KMS-11 (cell line): Measurements from ENCODE around the gene SMTN.
A peak's percentile ranks its signal among the peaks of the same experiment; 100 is the strongest.
"Not testable (repeated sequence)": the region's sequence is repeated elsewhere in the genome, so short reads cannot be mapped to it uniquely, and the experiment has no call there.

Experiments used
- H2AFZ ChIP-seq: fragments of 200-600 bp; sonication (generic); 2 replicates; pipeline ENCODE4 v1.6.1; 2016; ENCODE audit warnings: antibody characterized with exemption, mixed run types, low read depth
- H3K27ac ChIP-seq: fragments of 200-600 bp; sonication (generic); 2 replicates; pipeline ENCODE4 v1.6.1; 2016; ENCODE audit warnings: mild to moderate bottlenecking, mixed run types
- H3K27me3 ChIP-seq: fragments of 200-600 bp; sonication (generic); 2 replicates; pipeline ENCODE4 v1.6.1; 2017; ENCODE audit warnings: mild to moderate bottlenecking, low read depth, mixed run types, moderate library complexity; ENCODE audit not compliant: insufficient read depth
- H3K36me3 ChIP-seq: fragments of 200-600 bp; sonication (generic); 2 replicates; pipeline ENCODE4 v1.6.1; 2017; ENCODE audit warnings: mild to moderate bottlenecking, mixed run types; ENCODE audit not compliant: insufficient read depth
- H3K4me1 ChIP-seq: fragments of 200-600 bp; sonication (generic); 2 replicates; pipeline ENCODE4 v1.6.1; 2016; ENCODE audit warnings: mild to moderate bottlenecking, low read depth, mixed run types; ENCODE audit not compliant: poor library complexity, severe bottlenecking
- H3K4me2 ChIP-seq: fragments of 200-600 bp; sonication (generic); 2 replicates; pipeline ENCODE4 v1.7.0; 2016; ENCODE audit warnings: mild to moderate bottlenecking, mixed run types
- H3K4me3 ChIP-seq: fragments of 200-600 bp; sonication (generic); IDR thresholded peaks from 2 replicates; pipeline ENCODE4 v1.6.1; 2017; ENCODE audit warnings: low read depth, low read length, mixed read lengths; ENCODE audit not compliant: insufficient read depth
- H3K79me2 ChIP-seq: fragments of 200-600 bp; sonication (generic); 2 replicates; pipeline ENCODE4 v1.6.1; 2016; ENCODE audit warnings: low read depth, mixed run types; ENCODE audit not compliant: insufficient read depth
- H3K9ac ChIP-seq: fragments of 200-600 bp; sonication (generic); 2 replicates; pipeline ENCODE4 v1.6.1; 2016; ENCODE audit warnings: mild to moderate bottlenecking, mixed run types
- H4K20me1 ChIP-seq: fragments of 200-600 bp; sonication (generic); 2 replicates; pipeline ENCODE4 v1.6.1; 2016; ENCODE audit warnings: mild to moderate bottlenecking, mixed run types; ENCODE audit not compliant: insufficient read depth
- TF ChIP-seq, protein P1 (sequence below): fragments of 200-600 bp; sonication (generic); conservative IDR thresholded peaks from 2 replicates; pipeline ENCODE4 v1.6.1; 2017; ENCODE audit warnings: low read depth, mild to moderate bottlenecking, antibody characterized with exemption, low read length, moderate library complexity, mixed read lengths

The SMTN gene

GRCh38 chr22:31106731-31107177 lies 25.6 kb downstream of the SMTN start:
- no peak overlapping the region; the same call in 1 of the 2 replicates for H3K9ac ChIP-seq
- H3K4me2 ChIP-seq = peak overlapping the region; percentile 48; the same call in 1 of the 2 replicates
- peaks cover 4% of the 10 kb centered on the region for H3K4me1 ChIP-seq
- H3K27me3 ChIP-seq = peaks cover 2% of the 10 kb centered on the region; the same call in 1 of the 2 replicates
- peak overlapping the region; percentile 83; the same call in 1 of the 2 replicates for H2AFZ ChIP-seq
- H3K27ac ChIP-seq = no peak overlapping the region
- no peaks in the 10 kb centered on the region for H3K79me2 ChIP-seq
- no peaks in the 10 kb centered on the region for H3K36me3 ChIP-seq
- TF ChIP-seq, protein P1, sequence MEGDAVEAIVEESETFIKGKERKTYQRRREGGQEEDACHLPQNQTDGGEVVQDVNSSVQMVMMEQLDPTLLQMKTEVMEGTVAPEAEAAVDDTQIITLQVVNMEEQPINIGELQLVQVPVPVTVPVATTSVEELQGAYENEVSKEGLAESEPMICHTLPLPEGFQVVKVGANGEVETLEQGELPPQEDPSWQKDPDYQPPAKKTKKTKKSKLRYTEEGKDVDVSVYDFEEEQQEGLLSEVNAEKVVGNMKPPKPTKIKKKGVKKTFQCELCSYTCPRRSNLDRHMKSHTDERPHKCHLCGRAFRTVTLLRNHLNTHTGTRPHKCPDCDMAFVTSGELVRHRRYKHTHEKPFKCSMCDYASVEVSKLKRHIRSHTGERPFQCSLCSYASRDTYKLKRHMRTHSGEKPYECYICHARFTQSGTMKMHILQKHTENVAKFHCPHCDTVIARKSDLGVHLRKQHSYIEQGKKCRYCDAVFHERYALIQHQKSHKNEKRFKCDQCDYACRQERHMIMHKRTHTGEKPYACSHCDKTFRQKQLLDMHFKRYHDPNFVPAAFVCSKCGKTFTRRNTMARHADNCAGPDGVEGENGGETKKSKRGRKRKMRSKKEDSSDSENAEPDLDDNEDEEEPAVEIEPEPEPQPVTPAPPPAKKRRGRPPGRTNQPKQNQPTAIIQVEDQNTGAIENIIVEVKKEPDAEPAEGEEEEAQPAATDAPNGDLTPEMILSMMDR = no peak
- H3K4me3 ChIP-seq = no peak overlapping the region
- no peaks in the 10 kb centered on the region for H4K20me1 ChIP-seq

DNA sequence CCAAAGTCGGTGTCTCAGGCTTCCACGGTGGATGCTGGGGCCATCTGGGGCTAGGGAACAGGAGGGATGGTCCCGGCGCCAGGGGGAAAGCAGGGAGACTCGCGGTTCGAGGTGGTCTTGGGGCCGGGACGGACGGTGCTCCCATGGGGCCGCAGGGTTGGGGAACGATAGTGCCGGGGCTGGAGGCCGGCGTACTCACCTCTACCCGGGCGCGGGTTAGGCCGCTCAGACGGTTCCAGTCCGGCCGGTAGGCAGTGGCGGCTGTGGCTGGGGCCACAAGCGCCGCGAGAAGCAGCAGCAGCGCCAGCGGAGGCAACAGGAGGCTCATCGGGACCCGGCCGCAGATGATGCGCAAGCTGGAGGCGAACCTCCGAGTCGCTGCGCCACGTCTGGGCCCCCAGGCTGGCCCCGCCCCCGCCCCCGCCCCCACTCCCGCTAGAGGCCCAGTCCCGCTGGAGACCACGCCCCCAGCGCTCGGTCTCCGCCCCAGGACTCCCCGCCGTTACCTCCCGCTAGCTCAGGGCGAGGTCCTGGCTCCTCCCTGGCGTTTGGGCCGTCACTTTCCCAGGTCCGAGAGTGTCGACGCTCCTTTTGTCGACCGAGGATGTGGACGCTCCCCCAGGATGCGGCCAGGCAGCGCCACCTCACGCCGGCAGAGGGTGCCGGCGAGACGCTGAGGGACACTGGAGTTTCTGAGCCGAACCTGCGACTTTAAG lies 26.2 kb downstream of the SMTN start, which contains the start of gene SELENOM:
SELENOM (minus strand) TSS at position 391 of the 716 bp plus-strand sequence; CDS start at position 328, 63 bp downstream.
- Histone ChIP-seq H3K4me3 (no peak within 1 kb of the TSS), H3K36me3 (no peaks in the 10 kb centered on the region), H2AFZ (peak within 1 kb of the TSS; percentile 83), H3K4me1 (peaks cover 4% of the 10 kb centered on the region), H3K27me3 (peaks cover 2% of the 10 kb centered on the region; the same call in 1 of the 2 replicates), H3K79me2 (no peaks in the 10 kb centered on the region), H3K27ac (no peak within 1 kb of the TSS), H4K20me1 (no peaks in the 10 kb centered on the region), H3K9ac (no peak within 1 kb of the TSS; the same call in 1 of the 2 replicates), H3K4me2 (peak within 1 kb of the TSS; percentile 48; the same call in 1 of the 2 replicates)
- TF ChIP-seq, protein P1 = peak; percentile 81

GRCh38 chr22:31107894-31108218 lies 26.7 kb downstream of the SMTN start:
- Histone ChIP-seq H4K20me1 (no peaks in the 10 kb centered on the region), H3K36me3 (no peaks in the 10 kb centered on the region), H3K27ac (no peak overlapping the region), H2AFZ (peak overlapping the region; percentile 79), H3K4me3 (no peak overlapping the region), H3K4me2 (peak overlapping the region; percentile 35; the same call in 1 of the 2 replicates), H3K9ac (no peak overlapping the region), H3K4me1 (peaks cover 4% of the 10 kb centered on the region), H3K79me2 (no peaks in the 10 kb centered on the region), H3K27me3 (peaks cover 2% of the 10 kb centered on the region; the same call in 1 of the 2 replicates)
- TF ChIP-seq, protein P1 = peak; percentile 6; the same call in 1 of the 2 replicates

- not testable (repeated sequence) for H4K20me1 ChIP-seq, H3K9ac ChIP-seq, H3K4me3 ChIP-seq, H2AFZ ChIP-seq, H3K4me2 ChIP-seq, H3K27me3 ChIP-seq, H3K36me3 ChIP-seq, H3K27ac ChIP-seq, H3K79me2 ChIP-seq, H3K4me1 ChIP-seq
Measured at GRCh38 chr22:31112547-31113091, 31.5 kb downstream of the SMTN start.
